Suprapubic skin (tissue), 4 donors: ENCODE results near the gene NLN.

Experiments used
- CTCF ChIP-seq, 2 donors: fragments of 200-600 bp in 1 of 2; fragments of 450-650 bp in 1 of 2; sonication (generic) in 1 of 2; IDR thresholded peaks; one replicate each; pipeline ENCODE4 v1.5.1; 2016 to 2019; ENCODE audit warnings: antibody characterized with exemption in 2 of 2, mild to moderate bottlenecking in 1 of 2, moderate library complexity in 1 of 2
- POLR2A ChIP-seq, 2 donors: fragments of 450-650 bp; IDR thresholded peaks; one replicate each; pipeline ENCODE4 v1.6.1; 2017; ENCODE audit warnings: antibody characterized with exemption in 2 of 2, mild to moderate bottlenecking in 2 of 2, moderate library complexity in 2 of 2
- POLR2AphosphoS5 ChIP-seq, 3 donors: sonication (generic); formaldehyde crosslinking; IDR thresholded peaks; one replicate each; pipeline ENCODE4 v1.6.1; 2017; ENCODE audit warnings: antibody characterized with exemption in 3 of 3

DNA sequence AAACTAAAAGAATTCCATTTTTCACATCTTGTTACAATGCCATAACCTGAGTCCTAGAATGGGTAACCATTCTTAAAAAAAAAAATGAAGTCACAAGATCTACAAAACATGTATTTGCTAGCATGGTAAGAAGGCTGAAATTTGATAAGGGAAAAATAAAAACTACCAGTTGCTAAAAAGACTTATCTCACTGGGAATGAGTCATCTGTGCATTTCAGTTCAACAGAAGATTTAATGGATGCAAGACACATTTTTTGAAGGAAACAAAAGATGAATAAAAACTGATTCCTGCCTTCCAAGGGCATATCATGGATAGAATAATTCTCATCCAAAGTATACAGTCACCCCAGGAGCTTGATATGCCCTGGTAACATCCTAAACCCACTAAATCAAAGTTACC, 47.3 kb upstream of the NLN start:
- TF ChIP-seq POLR2A (IDR thresholded peaks at IDR 0.05) (no peak), CTCF (IDR thresholded peaks at IDR 0.05) (no peak), POLR2AphosphoS5 (IDR thresholded peaks at IDR 0.05) (no peak)
